HG03159 (cell line): ENCODE results near the gene SIM2.

ENCODE experiments used
- ATAC-seq: cut with Tn5 transposase; IDR thresholded peaks from one replicate; pipeline ENCODE4 v1.9.1; 2021; ENCODE audit warnings: mild to moderate bottlenecking, moderate library complexity; ENCODE audit not compliant: unreplicated experiment

Gene SIM2

GRCh38 chr21:36684957-36685714, 13.8 kb upstream of the SIM2 start:
- ATAC-seq = no peak

GRCh38 chr21:36686955-36687354, 12.0 kb upstream of the SIM2 start:
- ATAC-seq = no peak

GRCh38 chr21:36688324-36688723, 10.6 kb upstream of the SIM2 start:
- no peak for ATAC-seq

- ATAC-seq = no peak
Observed at GRCh38 chr21:36689324-36689723, 9.6 kb upstream of the SIM2 start.

GRCh38 chr21:36690628-36691554, 8.0 kb upstream of the SIM2 start:
- ATAC-seq = no peak

- ATAC-seq = no peak
Observed at GRCh38 chr21:36691555-36692041, 7.3 kb upstream of the SIM2 start.

GRCh38 chr21:36692114-36692834, 6.6 kb upstream of the SIM2 start:
- no peak for ATAC-seq

GRCh38 chr21:36692835-36693488, 6.0 kb upstream of the SIM2 start:
- no peak for ATAC-seq

GRCh38 chr21:36693489-36694030, 5.4 kb upstream of the SIM2 start:
- ATAC-seq = no peak

- ATAC-seq = no peak
Observed at GRCh38 chr21:36694031-36694515, 4.8 kb upstream of the SIM2 start.

GRCh38 chr21:36694593-36695282, 4.2 kb upstream of the SIM2 start:
- ATAC-seq = no peak

- no peak for ATAC-seq
Observed at GRCh38 chr21:36695283-36695634, 3.7 kb upstream of the SIM2 start.

GRCh38 chr21:36695671-36696389, 3.1 kb upstream of the SIM2 start:
- no peak for ATAC-seq

- ATAC-seq = no peak
Observed at GRCh38 chr21:36696390-36697059, 2.4 kb upstream of the SIM2 start.

- no peak for ATAC-seq
Observed at GRCh38 chr21:36697060-36697850, 1.7 kb upstream of the SIM2 start.

- ATAC-seq = no peak
Observed at GRCh38 chr21:36697851-36698384, 997 bp upstream of the SIM2 start.

- no peak for ATAC-seq
Observed at GRCh38 chr21:36698385-36698980, 432 bp upstream of the SIM2 start.
